Middle frontal gyrus (tissue), 1 donor: Measurements from ENCODE around the gene ERCC6.

Experiments
- DNase-seq: peaks from one replicate; pipeline ENCODE4 v3.0.0-alpha.2; 2015; ENCODE audit warnings: low spot score; ENCODE audit errors: extremely low spot score

ERCC6 gene

GRCh38 chr10:49549640-49550346 is 10.9 kb upstream of the ERCC6 start:
- DNase-seq, result no peak

- DNase-seq, result no peak
Measured at GRCh38 chr10:49543604-49544003, 4.7 kb upstream of the ERCC6 start.

- DNase-seq, result no peak
Measured at GRCh38 chr10:49542353-49542752, 3.4 kb upstream of the ERCC6 start.

- no peak for DNase-seq
Measured at GRCh38 chr10:49541762-49542161, 2.8 kb upstream of the ERCC6 start.

GRCh38 chr10:49540056-49540797 is 1.3 kb upstream of the ERCC6 start:
- DNase-seq, result no peak

GRCh38 chr10:49539320-49539885 is 482 bp upstream of the ERCC6 start:
- DNase-seq, result no peak

- DNase-seq, result no peak
Measured at GRCh38 chr10:49534670-49535381, 4.1 kb downstream of the ERCC6 start.

GRCh38 chr10:49532461-49532860 is 6.5 kb downstream of the ERCC6 start:
- DNase-seq, result no peak

- no peak for DNase-seq
Measured at GRCh38 chr10:49528977-49529506, 9.9 kb downstream of the ERCC6 start.

GRCh38 chr10:49527850-49528249 is 11.1 kb downstream of the ERCC6 start:
- no peak for DNase-seq

GRCh38 chr10:49527061-49527460 is 11.9 kb downstream of the ERCC6 start:
- DNase-seq, result no peak

GRCh38 chr10:49526619-49527018 is 12.3 kb downstream of the ERCC6 start:
- DNase-seq, result no peak

GRCh38 chr10:49524496-49524895 is 14.4 kb downstream of the ERCC6 start:
- no peak for DNase-seq

- DNase-seq, result no peak
Measured at GRCh38 chr10:49523301-49523700, 15.6 kb downstream of the ERCC6 start.

GRCh38 chr10:49521062-49521461 is 17.9 kb downstream of the ERCC6 start:
- no peak for DNase-seq

- no peak for DNase-seq
Measured at GRCh38 chr10:49520122-49520775, 18.7 kb downstream of the ERCC6 start.

- no peak for DNase-seq
Measured at GRCh38 chr10:49519717-49520116, 19.2 kb downstream of the ERCC6 start.

GRCh38 chr10:49518982-49519578 is 19.8 kb downstream of the ERCC6 start:
- DNase-seq, result no peak

- DNase-seq, result no peak
Measured at GRCh38 chr10:49518566-49518965, 20.4 kb downstream of the ERCC6 start.

- no peak for DNase-seq
Measured at GRCh38 chr10:49516216-49516970, 22.5 kb downstream of the ERCC6 start.
